GM04504 (cell line): ENCODE measurements around the gene PIEZO2.

Source experiments
- DNase-seq: peaks from one replicate; pipeline ENCODE4 v3.0.0-alpha.2; 2012; ENCODE audit warnings: low read depth

PIEZO2 gene

GRCh38 chr18:10791169-10791831, 358.1 kb downstream of the PIEZO2 start:
- DNase-seq = no peak

GRCh38 chr18:10789180-10789579, 360.2 kb downstream of the PIEZO2 start:
- DNase-seq = no peak

- peak; percentile 42 for DNase-seq
These were observed 362.0 kb downstream of the PIEZO2 start for GRCh38 chr18:10787293-10787901.

- no peak for DNase-seq
These were observed 363.6 kb downstream of the PIEZO2 start for GRCh38 chr18:10785798-10786197.

DNA sequence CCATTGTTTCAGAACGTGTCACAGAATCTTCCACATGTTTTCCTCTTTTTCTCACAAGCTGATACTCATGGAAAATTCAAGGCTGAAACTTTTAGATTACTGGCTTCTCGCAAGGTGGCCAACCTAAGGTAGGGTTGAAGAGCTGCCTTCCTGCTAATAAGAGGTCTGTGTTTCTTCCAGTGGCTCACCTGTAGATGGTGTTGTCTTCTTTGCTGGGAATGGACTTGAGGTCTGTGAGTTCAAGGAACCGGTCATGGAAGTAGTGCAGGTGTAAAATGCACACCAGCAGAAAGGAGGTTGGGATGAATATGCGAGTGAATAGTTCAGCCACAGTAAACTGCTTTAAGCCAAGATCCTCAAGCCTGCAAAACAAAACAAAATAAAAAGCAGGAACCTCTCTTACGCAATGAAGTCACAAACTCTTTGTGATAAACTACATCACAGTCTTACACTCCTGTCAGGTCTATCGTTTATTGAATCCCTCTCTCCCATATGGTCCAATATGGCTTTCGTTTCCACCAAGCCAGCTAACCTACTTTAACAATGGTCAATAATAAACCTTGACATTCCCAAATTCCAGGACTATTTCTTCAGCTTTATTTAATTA, 364.7 kb downstream of the PIEZO2 start:
- no peak for DNase-seq

DNA sequence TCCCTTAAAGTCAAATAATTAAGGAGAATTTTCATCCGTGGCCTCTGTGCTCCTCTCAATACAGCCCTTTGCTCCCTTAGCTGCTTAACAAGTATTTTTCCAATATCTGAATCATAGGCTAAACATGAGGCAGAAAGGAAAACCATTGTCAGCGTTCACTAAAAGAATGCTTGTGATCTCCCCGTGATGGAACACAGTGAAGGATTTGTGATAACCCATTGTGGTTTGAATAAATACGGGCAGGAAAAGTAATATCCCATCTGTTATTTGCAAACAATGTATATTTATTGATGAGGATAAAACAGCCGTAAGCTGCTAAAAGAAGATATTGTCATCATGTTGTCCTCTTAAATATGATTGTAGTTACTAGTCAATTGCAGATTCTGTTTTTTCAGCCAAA, 365.4 kb downstream of the PIEZO2 start:
- DNase-seq = no peak

DNA sequence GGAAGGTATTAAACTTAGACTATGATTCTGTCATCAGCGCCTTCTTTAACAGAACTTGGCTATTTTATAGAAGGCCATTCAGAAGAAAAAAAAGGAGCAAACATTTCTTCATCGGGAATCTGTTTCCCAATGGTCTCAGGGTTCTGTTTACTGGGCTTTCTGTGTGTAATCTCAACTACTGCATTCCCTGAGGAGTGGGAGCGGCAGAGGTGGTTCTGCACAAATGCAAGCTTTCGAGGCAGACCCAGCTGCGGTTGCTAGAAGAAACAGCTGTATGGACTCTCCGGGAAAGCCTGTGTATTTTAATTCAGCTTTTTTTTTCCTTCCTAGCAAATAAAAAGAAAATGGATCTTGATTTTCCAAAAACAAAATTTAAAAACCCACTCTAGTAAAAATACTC, 372.9 kb downstream of the PIEZO2 start:
- no peak for DNase-seq

DNA sequence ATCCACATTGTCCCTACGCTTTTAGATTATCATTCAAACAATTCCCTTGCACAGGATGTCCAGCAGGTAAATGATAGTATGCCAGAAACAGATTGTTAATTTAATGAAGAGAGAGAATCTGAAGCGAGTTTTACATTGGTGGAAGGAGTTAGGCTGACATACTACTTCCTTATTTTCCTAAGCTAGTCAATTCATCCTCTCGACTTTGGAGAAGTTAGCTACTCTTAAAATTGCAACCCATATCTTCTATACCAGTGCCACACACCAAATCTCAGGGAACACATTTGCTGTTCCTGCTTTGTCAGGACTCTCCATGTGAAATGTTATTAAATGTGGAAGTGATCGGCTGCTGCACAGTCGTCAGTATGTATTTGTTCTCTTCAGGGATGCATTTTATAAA, 374.3 kb downstream of the PIEZO2 start:
- DNase-seq = no peak

DNA sequence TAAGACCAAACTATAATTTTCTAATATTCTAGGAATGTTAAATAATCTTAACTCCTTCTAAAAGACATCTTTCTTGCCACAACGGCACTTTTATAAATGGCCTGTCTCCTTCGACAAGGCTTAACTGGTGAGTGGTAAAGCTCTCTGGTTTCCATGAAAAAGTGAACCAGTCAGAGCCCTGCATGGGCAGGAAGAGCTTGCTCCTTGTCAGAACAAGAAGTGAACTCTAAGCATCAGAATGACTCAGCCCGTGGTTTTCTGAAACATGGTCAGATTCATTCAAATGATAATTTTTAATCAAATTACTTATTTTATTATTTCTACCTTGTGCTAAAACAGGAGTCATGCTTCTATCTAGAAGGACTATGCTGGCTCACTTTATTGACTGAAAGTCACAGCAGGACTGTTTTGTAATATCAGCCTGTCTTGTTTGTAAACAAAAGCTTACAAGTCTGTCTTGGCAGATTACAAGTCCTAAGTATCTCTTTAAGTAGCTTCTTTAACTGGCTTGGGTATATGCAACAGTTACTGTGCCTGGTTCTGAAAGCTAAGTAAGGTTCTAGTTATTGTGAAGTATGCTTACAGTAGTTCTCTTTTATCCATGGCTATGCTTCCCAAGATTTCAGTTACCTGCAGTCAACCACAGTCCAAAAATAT, 378.2 kb downstream of the PIEZO2 start:
- no peak for DNase-seq

DNA sequence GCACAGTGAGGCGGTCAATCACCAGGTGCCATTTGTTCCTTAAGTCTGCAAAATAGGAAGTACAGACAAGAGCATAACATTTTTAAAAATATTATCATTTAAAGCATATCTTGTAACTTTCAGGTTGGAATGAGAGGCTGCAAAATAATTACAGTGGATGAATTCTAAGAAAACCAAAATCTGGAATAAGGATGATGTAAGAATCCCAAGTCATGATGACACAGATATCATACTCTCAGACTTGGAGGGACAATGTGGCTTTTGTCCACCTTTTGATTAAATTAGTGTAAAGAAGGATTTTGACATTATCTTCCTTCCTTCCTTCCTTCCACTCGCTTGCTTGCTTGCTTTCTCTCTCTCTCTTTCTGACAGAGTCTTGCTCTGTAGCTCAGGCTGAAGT, 379.1 kb downstream of the PIEZO2 start:
- no peak for DNase-seq

GRCh38 chr18:10768221-10768620, 381.1 kb downstream of the PIEZO2 start:
- DNase-seq = no peak

DNA sequence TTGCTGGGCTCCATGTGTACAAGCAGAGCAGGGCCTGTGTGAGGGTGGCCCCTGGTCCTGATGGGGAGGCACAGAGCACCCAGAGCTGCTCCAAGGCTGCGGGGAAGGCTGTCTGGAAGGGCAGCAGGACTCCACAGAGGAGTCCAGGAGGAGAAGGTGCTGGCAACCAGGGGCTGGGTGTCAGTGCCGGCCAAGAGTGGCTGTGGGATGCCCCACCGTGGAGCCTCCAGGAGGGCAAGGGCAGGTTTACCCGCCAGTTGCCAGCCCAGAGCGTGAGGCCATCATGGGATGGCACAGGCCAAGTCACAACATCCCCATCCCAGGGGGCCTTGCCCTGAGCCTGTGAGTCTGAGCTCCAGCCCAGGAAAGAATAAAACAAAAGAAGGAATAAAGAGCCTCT, 381.7 kb downstream of the PIEZO2 start:
- DNase-seq = no peak

DNA sequence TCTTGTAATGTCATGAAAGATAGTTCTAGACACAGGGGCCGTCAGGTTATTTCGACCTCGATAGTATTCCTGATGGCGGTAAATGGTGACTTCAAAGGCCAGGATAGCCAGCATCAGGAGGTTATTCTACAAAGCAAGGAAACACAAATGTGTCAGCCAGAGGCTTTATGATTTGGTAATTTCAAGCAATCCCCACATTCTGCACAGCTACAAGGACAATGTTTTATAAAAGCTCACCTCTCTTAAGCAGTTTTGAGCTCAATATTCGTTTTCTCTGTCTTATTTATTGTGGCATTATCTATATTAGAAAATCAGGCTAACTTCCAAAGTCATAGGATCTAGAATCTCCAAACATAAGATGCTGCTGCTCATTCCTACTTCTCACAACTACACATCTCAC, 388.4 kb downstream of the PIEZO2 start:
- DNase-seq = no peak

DNA sequence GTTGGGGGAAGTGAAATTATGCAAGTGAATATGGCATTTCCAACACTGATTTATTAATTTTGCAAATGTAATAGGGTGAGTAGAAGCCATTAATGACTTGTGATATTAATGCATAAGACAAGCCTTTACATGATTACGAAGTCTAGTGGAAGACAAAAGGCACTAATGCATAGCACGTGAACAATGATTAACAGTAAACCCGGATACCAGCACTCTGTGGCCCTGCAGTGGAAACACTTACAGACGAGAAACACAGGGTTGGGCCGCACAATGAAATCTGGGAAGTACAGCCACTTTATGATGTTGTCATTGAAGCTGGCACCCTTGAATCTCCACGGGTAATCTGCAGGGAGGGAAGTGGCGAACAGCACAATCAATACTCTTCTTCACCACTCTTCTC, 390.1 kb downstream of the PIEZO2 start:
- no peak for DNase-seq

GRCh38 chr18:10757946-10758345, 391.4 kb downstream of the PIEZO2 start:
- DNase-seq = no peak

GRCh38 chr18:10757349-10757748, 392.0 kb downstream of the PIEZO2 start:
- DNase-seq = no peak

GRCh38 chr18:10755855-10756254, 393.5 kb downstream of the PIEZO2 start:
- DNase-seq = no peak

DNA sequence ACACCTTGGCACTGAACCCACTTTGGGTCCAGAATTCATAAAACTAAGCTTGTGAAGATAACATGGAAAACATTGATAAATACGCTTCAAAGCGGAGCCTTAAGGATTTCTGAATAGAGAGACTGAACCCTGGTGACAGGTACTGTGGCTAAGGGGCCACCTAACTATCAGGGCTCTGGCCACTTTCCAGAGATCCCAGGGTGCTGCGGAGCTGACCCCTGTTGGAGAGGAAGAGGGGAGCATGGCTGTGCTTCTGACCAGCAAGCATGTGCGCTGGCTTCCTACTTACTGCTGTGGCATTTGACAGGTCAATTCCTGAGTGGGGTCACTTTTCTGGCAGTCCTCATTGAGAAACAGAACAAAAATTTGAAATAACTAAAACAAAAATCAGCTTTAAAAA, 395.2 kb downstream of the PIEZO2 start:
- no peak for DNase-seq

DNA sequence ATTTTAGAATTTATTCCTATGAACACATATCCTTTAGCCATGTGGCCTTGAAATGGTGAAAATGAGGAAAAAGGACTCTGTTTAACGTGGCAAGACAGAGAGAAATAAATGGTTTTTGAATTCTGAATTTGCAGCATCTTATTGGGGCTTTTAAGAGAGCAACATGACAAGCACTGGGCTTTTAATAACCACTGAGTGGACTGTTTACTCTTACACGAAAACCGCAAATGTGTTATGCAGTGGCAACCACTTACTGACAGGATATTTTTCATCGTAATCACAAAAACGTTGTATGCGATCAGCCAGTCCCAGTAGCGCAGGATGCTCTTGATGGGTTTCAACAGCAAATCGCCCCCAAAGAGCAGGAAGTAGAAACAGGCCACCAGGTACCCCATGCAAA, 397.0 kb downstream of the PIEZO2 start:
- DNase-seq = peak; percentile 13

- no peak for DNase-seq
These were observed 397.7 kb downstream of the PIEZO2 start for GRCh38 chr18:10751653-10752052.

DNA sequence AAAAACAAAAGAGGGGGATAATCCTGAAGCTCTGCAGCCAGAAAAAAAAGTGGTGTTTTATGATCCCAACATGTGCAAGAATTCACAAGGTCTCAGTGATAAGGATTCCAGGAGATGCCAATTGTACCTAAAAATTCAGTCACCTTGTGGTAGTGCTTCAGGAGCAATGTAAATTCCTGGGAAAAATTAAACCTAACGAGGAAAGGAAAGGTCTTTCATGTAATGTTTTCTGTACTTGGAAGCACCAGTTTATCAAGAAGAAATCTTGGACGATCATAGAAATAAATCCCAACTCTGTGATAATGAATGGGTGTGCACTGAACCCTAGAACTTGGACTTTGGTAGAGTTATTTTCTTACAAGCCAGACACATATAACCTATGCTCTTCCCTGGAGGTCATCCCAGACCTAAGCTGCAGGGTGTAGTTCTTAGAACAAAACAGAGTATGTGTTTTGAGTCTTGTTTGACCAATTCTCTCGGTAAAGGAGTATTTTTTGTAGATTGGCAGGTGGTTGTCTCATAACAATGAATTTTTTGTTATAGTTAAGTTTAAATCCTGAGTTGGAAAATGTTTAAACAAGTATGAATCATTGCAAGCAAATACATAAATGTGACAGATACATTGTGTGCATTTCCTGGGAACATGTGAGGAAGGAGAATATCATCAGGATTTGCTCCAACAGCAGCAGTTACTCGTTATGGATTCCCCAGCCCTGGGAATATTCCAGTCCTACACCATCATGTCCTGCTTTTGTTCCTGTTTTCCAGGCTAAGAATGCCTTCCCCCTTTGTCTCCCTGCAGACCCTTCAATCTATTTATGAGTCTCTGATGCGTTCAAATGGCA, 399.0 kb downstream of the PIEZO2 start:
- no peak for DNase-seq

DNA sequence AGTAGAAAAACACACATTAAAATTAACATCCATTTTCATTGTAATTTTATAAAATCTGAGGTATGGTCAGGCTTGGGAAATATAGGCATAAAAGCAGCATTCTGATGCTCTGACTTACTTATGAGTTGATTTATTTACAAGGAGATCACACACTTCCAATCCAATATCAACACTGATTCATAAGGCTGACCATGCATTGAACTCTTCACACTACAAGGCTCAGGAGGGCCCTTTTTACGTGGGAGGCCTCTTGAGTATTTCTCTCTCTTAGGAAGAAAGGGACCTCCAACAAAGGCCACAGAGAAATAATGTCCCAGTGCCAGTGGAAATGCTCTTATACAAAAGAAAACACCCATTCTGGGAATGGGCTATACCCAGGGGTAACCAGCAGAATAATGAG, 400.7 kb downstream of the PIEZO2 start:
- DNase-seq = no peak
